ENCODE results near the gene CFAP45.

Gene CFAP45

DNA sequence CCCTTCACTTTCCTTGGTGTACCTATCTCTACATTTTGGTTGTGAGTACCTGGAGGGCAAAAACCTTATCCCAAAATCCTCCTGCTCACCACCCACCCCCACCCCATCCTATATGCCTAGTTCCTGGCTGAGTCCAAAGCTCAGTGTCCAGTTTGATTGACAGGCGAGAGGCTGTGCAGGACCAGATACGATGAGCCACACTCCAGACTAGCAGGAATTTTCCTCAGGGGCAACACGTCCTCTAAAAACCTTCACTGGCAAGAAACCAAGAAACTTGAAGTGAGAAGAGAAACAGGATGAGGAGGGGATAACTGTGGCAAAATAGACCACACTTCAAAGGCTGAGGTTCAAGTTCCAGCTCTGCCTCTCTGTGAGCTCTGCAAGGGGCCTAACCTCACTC lies 74.4 kb downstream of the CFAP45 start:
- Histone ChIP-seq H3K27me3 (ENCODE audit: insufficient read depth, low read length) (peaks cover 6% of the 10 kb centered on the region; the same call in 1 of the 2 replicates), H3K9me3 (ENCODE audit: low read length) (no peaks in the 10 kb centered on the region), H3K79me2 (ENCODE audit: insufficient read depth, low read length) (no peaks in the 10 kb centered on the region), H4K20me1 (ENCODE audit: insufficient read depth, low read length) (no peaks in the 10 kb centered on the region), H3K4me2 (ENCODE audit: low read length) (no peak overlapping the region), H3K27ac (ENCODE audit: low read depth, low read length, poor library complexity, severe bottlenecking) (no peak overlapping the region), H3K4me1 (ENCODE audit: insufficient read depth, low read length, severe bottlenecking) (no peaks in the 10 kb centered on the region), H3K4me3 (ENCODE audit: low read depth, low read length, poor library complexity, severe bottlenecking) (no peak overlapping the region), H2AFZ (ENCODE audit: low read length) (no peak overlapping the region), H3K9ac (ENCODE audit: low read length) (no peak overlapping the region), H3K9me2 (ENCODE audit: low read depth, low read length) (no peaks in the 10 kb centered on the region), H3K36me3 (ENCODE audit: insufficient read depth, low read length) (no peaks in the 10 kb centered on the region), H3F3A (ENCODE audit: insufficient read depth, low read length) (no peaks in the 10 kb centered on the region)
- TF ChIP-seq, protein P1, sequence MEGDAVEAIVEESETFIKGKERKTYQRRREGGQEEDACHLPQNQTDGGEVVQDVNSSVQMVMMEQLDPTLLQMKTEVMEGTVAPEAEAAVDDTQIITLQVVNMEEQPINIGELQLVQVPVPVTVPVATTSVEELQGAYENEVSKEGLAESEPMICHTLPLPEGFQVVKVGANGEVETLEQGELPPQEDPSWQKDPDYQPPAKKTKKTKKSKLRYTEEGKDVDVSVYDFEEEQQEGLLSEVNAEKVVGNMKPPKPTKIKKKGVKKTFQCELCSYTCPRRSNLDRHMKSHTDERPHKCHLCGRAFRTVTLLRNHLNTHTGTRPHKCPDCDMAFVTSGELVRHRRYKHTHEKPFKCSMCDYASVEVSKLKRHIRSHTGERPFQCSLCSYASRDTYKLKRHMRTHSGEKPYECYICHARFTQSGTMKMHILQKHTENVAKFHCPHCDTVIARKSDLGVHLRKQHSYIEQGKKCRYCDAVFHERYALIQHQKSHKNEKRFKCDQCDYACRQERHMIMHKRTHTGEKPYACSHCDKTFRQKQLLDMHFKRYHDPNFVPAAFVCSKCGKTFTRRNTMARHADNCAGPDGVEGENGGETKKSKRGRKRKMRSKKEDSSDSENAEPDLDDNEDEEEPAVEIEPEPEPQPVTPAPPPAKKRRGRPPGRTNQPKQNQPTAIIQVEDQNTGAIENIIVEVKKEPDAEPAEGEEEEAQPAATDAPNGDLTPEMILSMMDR (IDR thresholded peaks at IDR 0.05; ENCODE audit: low read length), result no peak
- no peak for TF ChIP-seq EZH2 (IDR thresholded peaks at IDR 0.05; ENCODE audit: borderline replicate concordance, low read length)

DNA sequence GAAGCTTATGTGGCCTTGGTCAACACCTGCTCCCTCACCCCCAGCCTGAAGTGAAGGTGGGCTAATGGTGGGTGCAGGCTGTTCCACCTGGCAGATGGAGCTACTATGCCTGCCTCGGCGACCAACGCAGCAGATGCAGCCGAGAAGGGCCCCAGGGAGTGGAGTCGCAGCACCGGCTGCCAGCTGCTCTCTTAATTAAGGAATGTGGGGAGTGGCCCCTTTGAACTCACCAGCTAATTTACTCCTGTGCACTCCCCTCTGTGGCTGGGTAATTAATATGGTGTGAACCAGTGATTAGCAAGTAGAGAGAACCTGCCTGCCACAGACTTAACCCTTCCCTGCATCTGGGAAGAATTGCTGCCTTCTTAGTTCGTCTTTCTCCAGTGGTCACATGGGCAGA lies 76.6 kb downstream of the CFAP45 start:
- Histone ChIP-seq H3K4me2 (ENCODE audit: low read length) (no peak overlapping the region), H4K20me1 (ENCODE audit: insufficient read depth, low read length) (no peaks in the 10 kb centered on the region), H3K4me3 (ENCODE audit: low read depth, low read length, poor library complexity, severe bottlenecking) (no peak overlapping the region), H3K9ac (ENCODE audit: low read length) (no peak overlapping the region), H3F3A (ENCODE audit: insufficient read depth, low read length) (no peaks in the 10 kb centered on the region), H3K9me2 (ENCODE audit: low read depth, low read length) (no peaks in the 10 kb centered on the region), H3K9me3 (ENCODE audit: low read length) (no peaks in the 10 kb centered on the region), H3K27me3 (ENCODE audit: insufficient read depth, low read length) (peaks cover 6% of the 10 kb centered on the region; the same call in 1 of the 2 replicates), H3K27ac (ENCODE audit: low read depth, low read length, poor library complexity, severe bottlenecking) (no peak overlapping the region), H3K36me3 (ENCODE audit: insufficient read depth, low read length) (no peaks in the 10 kb centered on the region), H3K4me1 (ENCODE audit: insufficient read depth, low read length, severe bottlenecking) (no peaks in the 10 kb centered on the region), H3K79me2 (ENCODE audit: insufficient read depth, low read length) (no peaks in the 10 kb centered on the region), H2AFZ (ENCODE audit: low read length) (no peak overlapping the region)
- TF ChIP-seq, protein P1 (IDR thresholded peaks at IDR 0.05; ENCODE audit: low read length), result no peak
- TF ChIP-seq EZH2 (IDR thresholded peaks at IDR 0.05; ENCODE audit: borderline replicate concordance, low read length), result no peak
